GM12873 (cell line): ENCODE measurements around the gene SOX5.

Source experiments
- CTCF ChIP-seq: IDR thresholded peaks from 2 replicates; pipeline ENCODE4 v1.5.1; 2012; ENCODE audit warnings: low read depth, mild to moderate bottlenecking, moderate library complexity, low read length, control low read depth; ENCODE audit not compliant: insufficient read depth; ENCODE audit errors: missing control alignments

The SOX5 gene

GRCh38 chr12:23938422-23938821 is 11.0 kb downstream of the SOX5 start:
- TF ChIP-seq CTCF = no peak

GRCh38 chr12:23931176-23931575 is 18.3 kb downstream of the SOX5 start:
- no peak for TF ChIP-seq CTCF

DNA sequence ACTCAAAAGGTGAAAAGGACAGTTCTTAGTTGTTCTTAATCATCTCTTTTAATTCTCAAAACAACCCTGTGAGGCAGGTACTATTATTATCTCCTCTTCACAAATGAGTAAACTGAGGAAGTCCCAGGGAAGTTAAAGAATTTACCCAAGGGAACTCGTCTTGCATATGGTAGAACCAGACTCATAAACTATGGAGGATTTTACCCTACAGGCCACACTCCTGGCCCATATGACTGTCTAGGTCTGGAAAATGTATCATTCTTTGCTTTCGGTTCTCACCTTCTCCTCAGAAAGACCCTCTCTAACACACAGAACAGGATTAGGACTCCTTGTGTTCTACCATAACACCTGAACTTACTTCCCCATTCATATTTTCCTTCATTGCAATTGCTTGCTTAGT is 18.9 kb downstream of the SOX5 start:
- TF ChIP-seq CTCF = no peak

GRCh38 chr12:23929906-23930305 is 19.6 kb downstream of the SOX5 start:
- TF ChIP-seq CTCF = no peak

GRCh38 chr12:23927907-23928306 is 21.6 kb downstream of the SOX5 start:
- no peak for TF ChIP-seq CTCF

- no peak for TF ChIP-seq CTCF
Measured at GRCh38 chr12:23921099-23921856, 28.2 kb downstream of the SOX5 start.

DNA sequence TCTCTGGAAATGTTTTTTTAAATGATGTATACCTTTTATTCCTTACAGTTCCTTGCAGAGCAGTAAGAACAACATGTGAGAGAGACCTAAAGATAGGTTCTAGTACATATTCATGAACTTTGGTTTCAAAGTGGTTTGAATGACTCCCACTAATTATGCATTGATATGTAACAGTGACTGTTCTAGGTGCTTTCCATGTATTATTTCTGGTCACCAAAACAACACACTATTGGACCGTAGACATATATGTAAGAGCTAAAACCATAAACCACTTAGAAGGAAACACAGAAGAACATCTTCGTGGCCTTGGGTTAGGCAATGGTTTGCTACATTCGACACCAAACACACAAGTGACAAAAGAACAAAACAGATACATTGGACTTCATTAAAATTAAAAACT is 37.9 kb downstream of the SOX5 start:
- TF ChIP-seq CTCF = no peak
